Uterus (tissue), 2 donors: Measurements from ENCODE around the gene IRX4.

ENCODE experiments used
- CTCF ChIP-seq, 4 experiments: fragments of 200-600 bp in 2 of 4; fragments of 450-650 bp in 2 of 4; sonication (generic) in 2 of 4; IDR thresholded peaks; one replicate each; pipeline ENCODE4 v1.5.1; 2016 to 2019; ENCODE audit warnings: antibody characterized with exemption in 4 of 4, mild to moderate bottlenecking in 2 of 4, moderate library complexity in 1 of 4
- POLR2A ChIP-seq, 2 donors: fragments of 450-650 bp; IDR thresholded peaks; one replicate each; pipeline ENCODE4 v1.6.1; 2016; ENCODE audit warnings: antibody characterized with exemption in 2 of 2, mild to moderate bottlenecking in 1 of 2, moderate library complexity in 1 of 2

- TF ChIP-seq CTCF (IDR thresholded peaks at IDR 0.05) (no peak), POLR2A (IDR thresholded peaks at IDR 0.05) (no peak)
These were observed 27.6 kb downstream of the IRX4 start for GRCh38 chr5:1855075-1855474.
